ENCODE measurements around the gene CTIF.

CTIF gene

DNA sequence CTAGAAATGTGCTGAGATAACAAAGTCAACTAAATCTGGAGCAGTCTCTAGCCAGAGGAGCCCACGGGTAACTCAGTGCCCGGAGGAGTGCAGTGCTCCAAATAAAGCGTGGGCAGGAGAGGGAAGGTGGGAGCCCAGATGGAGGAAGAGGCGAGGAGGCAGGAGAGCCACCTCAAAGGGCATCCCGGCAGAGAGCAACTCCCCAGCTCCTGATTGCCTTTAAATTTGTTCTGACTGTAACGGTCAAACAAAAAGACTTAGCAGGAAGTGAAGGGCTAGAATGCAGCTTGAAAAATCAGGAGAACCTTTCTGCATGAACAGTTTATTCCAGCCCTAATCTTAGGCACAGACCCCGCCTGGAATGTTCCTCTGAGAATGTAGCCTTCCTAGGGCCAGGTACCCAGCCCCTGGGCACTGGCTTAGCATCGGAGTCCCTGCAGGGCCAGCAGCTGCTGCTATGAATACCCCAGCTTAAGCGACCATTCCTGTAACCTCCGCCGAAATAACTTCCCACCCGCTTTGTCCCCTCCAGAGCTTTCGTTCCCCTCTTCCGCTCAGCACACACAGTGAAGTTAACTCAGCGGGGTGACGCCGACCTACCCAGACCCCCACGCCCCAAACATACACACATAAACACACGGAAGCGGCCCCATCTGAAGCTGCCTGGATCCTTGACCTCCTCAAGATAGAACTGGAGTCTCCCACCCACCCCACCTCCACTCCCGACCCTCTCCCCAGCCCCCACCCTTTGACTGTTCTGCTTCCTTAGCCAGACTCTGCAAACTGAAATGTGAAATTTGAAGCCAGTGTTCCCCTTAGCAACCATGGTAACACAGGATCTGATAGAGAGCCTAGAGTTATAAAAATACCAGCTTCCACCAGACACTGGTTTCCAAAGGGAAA is 288.7 kb downstream of the CTIF start:
- TF ChIP-seq POLR2AphosphoS5 (IDR thresholded peaks at IDR 0.05; ENCODE audit: low read depth, low read length) (no peak), POLR2A (IDR thresholded peaks at IDR 0.05; ENCODE audit: low read depth, low read length) (no peak), TAF1 (IDR thresholded peaks at IDR 0.05; ENCODE audit: borderline replicate concordance, low read depth, low read length) (no peak)
- no peak for FAIRE-seq
- no peak for DNase-seq (ENCODE audit: insufficient read length)

GRCh38 chr18:48828194-48828545 is 289.3 kb downstream of the CTIF start:
- DNase-seq (ENCODE audit: insufficient read length) = no peak
- FAIRE-seq = no peak
- TF ChIP-seq TAF1 (IDR thresholded peaks at IDR 0.05; ENCODE audit: borderline replicate concordance, low read depth, low read length) = no peak
- TF ChIP-seq POLR2A (IDR thresholded peaks at IDR 0.05; ENCODE audit: low read depth, low read length) = no peak
- TF ChIP-seq POLR2AphosphoS5 (IDR thresholded peaks at IDR 0.05; ENCODE audit: low read depth, low read length) = no peak

GRCh38 chr18:48828691-48829442 is 290.0 kb downstream of the CTIF start:
- no peak for TF ChIP-seq TAF1 (IDR thresholded peaks at IDR 0.05; ENCODE audit: borderline replicate concordance, low read depth, low read length)
- no peak for TF ChIP-seq POLR2A (IDR thresholded peaks at IDR 0.05; ENCODE audit: low read depth, low read length)
- TF ChIP-seq POLR2AphosphoS5 (IDR thresholded peaks at IDR 0.05; ENCODE audit: low read depth, low read length) = no peak
- FAIRE-seq (no peak), DNase-seq (ENCODE audit: insufficient read length) (no peak)

- TF ChIP-seq POLR2A (IDR thresholded peaks at IDR 0.05; ENCODE audit: low read depth, low read length) (no peak), POLR2AphosphoS5 (IDR thresholded peaks at IDR 0.05; ENCODE audit: low read depth, low read length) (no peak), TAF1 (IDR thresholded peaks at IDR 0.05; ENCODE audit: borderline replicate concordance, low read depth, low read length) (no peak)
- peak; percentile 64 for FAIRE-seq
- no peak for DNase-seq (ENCODE audit: insufficient read length)
These were observed 290.8 kb downstream of the CTIF start for GRCh38 chr18:48829443-48830149.

DNA sequence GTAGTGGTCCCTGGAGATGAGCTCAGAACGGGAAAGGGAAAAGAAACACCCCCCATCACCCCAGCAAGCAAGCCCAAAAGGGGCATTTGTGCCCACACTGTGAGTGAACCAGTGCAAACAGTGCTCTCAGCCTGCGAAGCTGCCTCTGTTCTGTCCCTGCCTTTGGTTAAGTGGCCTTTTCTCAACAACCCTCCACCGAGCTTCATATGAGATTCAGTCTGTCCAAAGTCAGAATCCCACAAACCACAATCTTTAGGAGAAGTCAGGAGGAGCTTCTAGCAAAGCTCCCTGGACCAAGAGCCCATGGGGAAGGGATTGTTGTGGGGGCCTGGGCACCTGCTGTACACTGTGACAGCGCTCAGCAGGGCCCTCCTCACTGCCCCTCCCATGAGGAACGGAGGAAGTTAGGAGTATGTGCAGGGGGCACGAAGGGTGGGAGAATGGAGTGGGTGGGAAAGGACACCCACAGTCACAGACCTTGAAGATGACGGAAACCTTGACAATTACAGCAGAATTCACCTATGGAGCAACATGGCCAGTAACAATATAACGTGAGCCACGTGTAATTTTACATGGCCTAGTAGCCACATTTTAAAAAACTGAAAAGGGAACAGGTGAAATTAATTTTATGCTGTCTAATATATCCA is 292.4 kb downstream of the CTIF start:
- DNase-seq (ENCODE audit: insufficient read length) (no peak), FAIRE-seq (no peak)
- no peak for TF ChIP-seq POLR2AphosphoS5 (IDR thresholded peaks at IDR 0.05; ENCODE audit: low read depth, low read length)
- no peak for TF ChIP-seq POLR2A (IDR thresholded peaks at IDR 0.05; ENCODE audit: low read depth, low read length)
- TF ChIP-seq TAF1 (IDR thresholded peaks at IDR 0.05; ENCODE audit: borderline replicate concordance, low read depth, low read length) = no peak

- FAIRE-seq = no peak
- DNase-seq (ENCODE audit: insufficient read length) = no peak
- no peak for TF ChIP-seq POLR2A (IDR thresholded peaks at IDR 0.05; ENCODE audit: low read depth, low read length)
- TF ChIP-seq POLR2AphosphoS5 (IDR thresholded peaks at IDR 0.05; ENCODE audit: low read depth, low read length) = no peak
- TF ChIP-seq TAF1 (IDR thresholded peaks at IDR 0.05; ENCODE audit: borderline replicate concordance, low read depth, low read length) = no peak
These were observed 293.0 kb downstream of the CTIF start for GRCh38 chr18:48831802-48832201.

DNA sequence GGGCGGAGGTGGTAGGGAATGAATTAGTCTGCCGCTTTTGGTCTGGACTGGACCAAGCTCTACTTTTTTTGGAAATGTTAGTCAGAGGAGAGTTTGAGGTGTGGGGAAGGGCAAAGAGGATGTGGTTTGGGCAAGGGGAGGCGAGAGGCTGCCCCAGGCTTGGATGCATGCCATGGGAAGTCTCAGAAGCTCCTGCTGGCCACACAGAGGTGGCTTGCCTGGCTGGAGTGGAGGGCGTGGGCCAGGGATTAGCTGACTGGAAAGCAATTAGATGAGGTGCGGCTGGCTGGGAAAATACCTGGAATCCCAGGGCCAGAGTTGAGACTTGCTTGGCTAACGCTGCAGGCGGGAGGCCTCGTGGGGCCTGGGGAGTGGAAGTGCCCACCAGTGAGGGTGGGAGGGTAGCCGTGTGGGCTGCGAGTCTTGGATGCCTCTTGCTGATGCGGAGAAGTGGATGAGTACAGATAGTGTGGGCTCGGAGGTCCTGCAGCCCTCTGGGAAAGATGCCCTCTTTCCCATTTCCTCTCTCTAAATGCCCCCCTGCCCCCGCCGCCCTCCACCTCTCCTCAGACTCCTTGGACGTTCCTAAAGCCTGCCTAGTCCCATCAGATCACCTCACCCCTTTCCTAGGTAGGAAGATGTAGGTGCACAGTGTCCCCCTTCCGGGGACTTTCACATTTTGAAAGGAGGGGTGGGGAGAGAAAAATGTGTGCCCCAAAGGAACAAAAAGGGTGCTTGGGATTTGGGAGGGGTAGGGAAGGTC is 294.3 kb downstream of the CTIF start:
- DNase-seq (ENCODE audit: insufficient read length) (no peak), FAIRE-seq (peak; percentile 73)
- TF ChIP-seq POLR2AphosphoS5 (IDR thresholded peaks at IDR 0.05; ENCODE audit: low read depth, low read length) (no peak), POLR2A (IDR thresholded peaks at IDR 0.05; ENCODE audit: low read depth, low read length) (no peak)

- TF ChIP-seq TAF1 (IDR thresholded peaks at IDR 0.05; ENCODE audit: borderline replicate concordance, low read depth, low read length) (peak; percentile 74; the same call in 1 of the 2 replicates), POLR2A (IDR thresholded peaks at IDR 0.05; ENCODE audit: low read depth, low read length) (peak; percentile 61; the same call in 1 of the 2 replicates), POLR2AphosphoS5 (IDR thresholded peaks at IDR 0.05; ENCODE audit: low read depth, low read length) (0 out of 2 replicates have a peak, but pooled peaks have one; percentile 45)
- FAIRE-seq (no peak), DNase-seq (ENCODE audit: insufficient read length) (peak; percentile 72)
These were observed 295.0 kb downstream of the CTIF start for GRCh38 chr18:48833701-48834412.

- FAIRE-seq = peak; percentile 99
- TF ChIP-seq POLR2A (IDR thresholded peaks at IDR 0.05; ENCODE audit: low read depth, low read length) (peak; percentile 64; the same call in 1 of the 2 replicates), POLR2AphosphoS5 (IDR thresholded peaks at IDR 0.05; ENCODE audit: low read depth, low read length) (peak; percentile 22; the same call in 1 of the 2 replicates), TAF1 (IDR thresholded peaks at IDR 0.05; ENCODE audit: borderline replicate concordance, low read depth, low read length) (no peak; the same call in 1 of the 2 replicates)
- DNase-seq (ENCODE audit: insufficient read length) = peak; percentile 65
These were observed 295.7 kb downstream of the CTIF start for GRCh38 chr18:48834413-48835031.
